Measurements from ENCODE around the gene NKPD1.

The NKPD1 gene

DNA sequence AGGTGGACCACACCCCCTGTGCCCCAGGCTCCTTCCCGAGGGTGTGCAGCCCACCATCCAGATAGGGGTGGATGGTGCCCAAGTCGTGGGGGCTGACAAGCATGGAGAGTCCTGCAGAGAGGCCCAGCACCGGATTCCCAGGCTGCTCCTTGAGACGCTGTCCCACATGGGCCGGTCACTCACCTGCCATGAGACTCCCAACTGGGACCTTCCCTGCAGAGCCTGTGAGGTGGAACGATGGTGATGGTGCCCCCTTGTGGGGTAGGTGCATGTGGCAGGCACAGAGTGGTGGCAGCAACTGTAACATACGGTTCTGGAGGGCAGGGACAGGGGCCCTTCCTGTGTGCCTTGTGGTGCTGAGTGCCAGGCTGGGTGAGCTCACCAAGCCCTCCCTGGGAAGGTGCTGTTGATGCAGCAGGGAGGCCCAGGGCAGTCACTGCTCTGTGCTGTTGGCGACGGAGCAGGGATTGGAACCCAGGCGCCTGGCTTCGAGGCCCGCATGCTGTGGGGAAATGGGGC, 34.7 kb downstream of the NKPD1 start:
- Histone ChIP-seq H3K36me3 (ENCODE audit: control insufficient read depth, insufficient read depth, low read length) (peaks cover 2% of the 10 kb centered on the region; the same call in 1 of the 2 replicates), H3K27me3 (replicated peaks; ENCODE audit: control insufficient read depth, insufficient read depth, low read length) (no peaks in the 10 kb centered on the region), H3K4me3 (replicated peaks; ENCODE audit: low read depth, low read length) (no peak overlapping the region)
- peak; percentile 52 for DNase-seq (ENCODE audit: extremely low read depth, insufficient read length)
- TF ChIP-seq, protein P1, sequence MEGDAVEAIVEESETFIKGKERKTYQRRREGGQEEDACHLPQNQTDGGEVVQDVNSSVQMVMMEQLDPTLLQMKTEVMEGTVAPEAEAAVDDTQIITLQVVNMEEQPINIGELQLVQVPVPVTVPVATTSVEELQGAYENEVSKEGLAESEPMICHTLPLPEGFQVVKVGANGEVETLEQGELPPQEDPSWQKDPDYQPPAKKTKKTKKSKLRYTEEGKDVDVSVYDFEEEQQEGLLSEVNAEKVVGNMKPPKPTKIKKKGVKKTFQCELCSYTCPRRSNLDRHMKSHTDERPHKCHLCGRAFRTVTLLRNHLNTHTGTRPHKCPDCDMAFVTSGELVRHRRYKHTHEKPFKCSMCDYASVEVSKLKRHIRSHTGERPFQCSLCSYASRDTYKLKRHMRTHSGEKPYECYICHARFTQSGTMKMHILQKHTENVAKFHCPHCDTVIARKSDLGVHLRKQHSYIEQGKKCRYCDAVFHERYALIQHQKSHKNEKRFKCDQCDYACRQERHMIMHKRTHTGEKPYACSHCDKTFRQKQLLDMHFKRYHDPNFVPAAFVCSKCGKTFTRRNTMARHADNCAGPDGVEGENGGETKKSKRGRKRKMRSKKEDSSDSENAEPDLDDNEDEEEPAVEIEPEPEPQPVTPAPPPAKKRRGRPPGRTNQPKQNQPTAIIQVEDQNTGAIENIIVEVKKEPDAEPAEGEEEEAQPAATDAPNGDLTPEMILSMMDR (IDR thresholded peaks at IDR 0.05; ENCODE audit: insufficient read depth, low read length, poor library complexity, severe bottlenecking), result peak; percentile 87

GRCh38 chr19:45125360-45125759, 35.4 kb downstream of the NKPD1 start:
- no peak for DNase-seq (ENCODE audit: extremely low read depth, insufficient read length)
- TF ChIP-seq, protein P1 (IDR thresholded peaks at IDR 0.05; ENCODE audit: insufficient read depth, low read length, poor library complexity, severe bottlenecking), result no peak
- no peaks in the 10 kb centered on the region for H3K27me3 ChIP-seq (replicated peaks; ENCODE audit: control insufficient read depth, insufficient read depth, low read length)

DNA sequence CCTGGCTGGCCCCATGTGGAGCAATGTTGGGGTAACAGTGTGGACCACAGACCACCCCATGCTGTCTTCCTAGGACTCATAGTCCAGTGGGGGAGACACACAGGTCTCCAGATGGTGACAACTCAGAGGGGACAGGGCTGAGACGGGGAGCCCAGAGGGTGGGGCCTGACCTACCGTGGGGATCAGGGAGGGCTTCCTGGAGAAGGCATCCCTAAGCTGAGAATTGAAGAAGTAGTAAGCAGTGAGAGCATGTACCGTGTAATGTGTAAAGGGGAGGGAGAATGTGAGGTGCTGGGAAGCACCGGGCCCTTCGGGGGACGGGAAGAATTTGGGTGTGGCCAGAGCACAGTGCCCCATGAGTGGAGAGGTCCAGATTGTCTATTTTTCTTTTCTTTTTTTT, 36.8 kb downstream of the NKPD1 start:
- Histone ChIP-seq H3K36me3 (ENCODE audit: control insufficient read depth, insufficient read depth, low read length) (peaks cover 2% of the 10 kb centered on the region; the same call in 1 of the 2 replicates), H3K27me3 (replicated peaks; ENCODE audit: control insufficient read depth, insufficient read depth, low read length) (no peaks in the 10 kb centered on the region), H3K4me3 (replicated peaks; ENCODE audit: low read depth, low read length) (no peak overlapping the region)
- DNase-seq (ENCODE audit: extremely low read depth, insufficient read length), result no peak
- TF ChIP-seq, protein P1 (IDR thresholded peaks at IDR 0.05; ENCODE audit: insufficient read depth, low read length, poor library complexity, severe bottlenecking), result no peak

More at GRCh38 chr19:45125360-45125759, 35.4 kb downstream of the NKPD1 start:
- peaks cover 2% of the 10 kb centered on the region; the same call in 1 of the 2 replicates for H3K36me3 ChIP-seq (ENCODE audit: control insufficient read depth, insufficient read depth, low read length)
- no peak overlapping the region for H3K4me3 ChIP-seq (replicated peaks; ENCODE audit: low read depth, low read length)

DNA sequence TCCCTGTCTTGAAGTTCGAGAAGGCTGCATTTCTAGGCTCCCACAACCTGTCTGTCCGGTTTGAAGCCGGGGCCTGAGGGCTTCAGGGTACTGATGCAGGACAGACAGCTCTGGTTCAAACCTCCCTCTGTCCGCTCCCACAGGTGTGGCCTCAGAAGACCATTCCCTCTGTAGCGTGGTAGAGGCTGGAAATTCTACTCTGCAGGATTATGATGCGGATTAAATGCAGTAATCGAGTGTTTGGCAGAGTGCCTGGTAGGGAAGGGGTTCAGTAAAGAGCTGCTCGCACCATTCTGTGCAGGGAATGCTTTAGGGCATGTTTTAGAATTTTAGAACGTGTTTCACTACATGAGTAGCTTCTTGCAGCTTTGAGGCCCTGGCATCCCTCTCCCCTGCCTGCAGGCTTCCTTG, 37.3 kb downstream of the NKPD1 start:
- no peak overlapping the region for H3K4me3 ChIP-seq (replicated peaks; ENCODE audit: low read depth, low read length)
- H3K36me3 ChIP-seq (ENCODE audit: control insufficient read depth, insufficient read depth, low read length), result peaks cover 2% of the 10 kb centered on the region; the same call in 1 of the 2 replicates
- no peaks in the 10 kb centered on the region for H3K27me3 ChIP-seq (replicated peaks; ENCODE audit: control insufficient read depth, insufficient read depth, low read length)
- TF ChIP-seq, protein P1 (IDR thresholded peaks at IDR 0.05; ENCODE audit: insufficient read depth, low read length, poor library complexity, severe bottlenecking), result no peak
- DNase-seq (ENCODE audit: extremely low read depth, insufficient read length), result no peak

DNA sequence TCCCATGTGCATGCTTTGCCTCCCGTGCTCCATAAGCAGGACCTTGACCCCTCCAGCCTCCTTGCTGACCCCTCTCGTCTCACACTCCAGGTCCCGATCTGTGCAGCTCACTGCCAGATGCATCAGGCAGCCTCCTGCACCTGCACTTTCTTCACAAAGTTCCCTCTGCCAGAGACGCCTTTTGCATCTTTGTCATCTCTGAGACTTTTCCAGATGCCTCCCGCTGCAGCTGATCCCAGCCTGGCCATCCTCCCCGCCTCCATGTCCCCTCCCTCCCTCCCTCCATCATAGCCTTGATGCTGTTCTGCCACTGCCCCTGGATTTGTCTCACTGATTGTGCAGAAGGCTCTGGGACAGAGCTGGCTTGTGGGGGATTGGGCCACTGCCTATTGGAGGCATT, 38.0 kb downstream of the NKPD1 start:
- H3K36me3 ChIP-seq (ENCODE audit: control insufficient read depth, insufficient read depth, low read length), result peaks cover 2% of the 10 kb centered on the region; the same call in 1 of the 2 replicates
- DNase-seq (ENCODE audit: extremely low read depth, insufficient read length), result no peak
- H3K4me3 ChIP-seq (replicated peaks; ENCODE audit: low read depth, low read length), result no peak overlapping the region
- TF ChIP-seq, protein P1 (IDR thresholded peaks at IDR 0.05; ENCODE audit: insufficient read depth, low read length, poor library complexity, severe bottlenecking), result no peak
- H3K27me3 ChIP-seq (replicated peaks; ENCODE audit: control insufficient read depth, insufficient read depth, low read length), result no peaks in the 10 kb centered on the region

Measured in GM06990 (cell line).